ENCODE results near the gene SDK2.

Gene SDK2

GRCh38 chr17:73632513-73632912, 11.7 kb downstream of the SDK2 start:
- no peak for DNase-seq

- no peak for DNase-seq
Observed at GRCh38 chr17:73630965-73631595, 13.2 kb downstream of the SDK2 start.

DNA sequence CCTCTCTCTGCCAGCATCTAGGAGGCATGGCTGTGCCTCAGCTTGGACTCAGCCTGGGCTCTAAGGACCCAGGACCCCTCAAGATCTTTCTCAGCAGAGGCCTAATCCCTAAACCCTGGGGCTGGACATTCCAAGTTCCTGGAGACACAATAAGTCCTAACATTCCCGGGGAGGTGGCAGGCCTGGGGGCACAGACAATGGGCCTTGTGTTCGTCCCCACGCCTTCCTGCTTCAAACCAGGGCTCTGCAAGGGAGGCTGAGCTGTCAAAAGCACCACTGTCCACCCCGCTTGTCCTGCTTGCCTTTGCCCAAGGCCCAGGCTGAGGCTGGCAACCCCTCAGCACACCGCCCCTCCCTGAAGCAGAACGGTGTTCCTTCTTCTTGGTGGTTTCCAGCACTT, 13.7 kb downstream of the SDK2 start:
- DNase-seq = no peak

DNA sequence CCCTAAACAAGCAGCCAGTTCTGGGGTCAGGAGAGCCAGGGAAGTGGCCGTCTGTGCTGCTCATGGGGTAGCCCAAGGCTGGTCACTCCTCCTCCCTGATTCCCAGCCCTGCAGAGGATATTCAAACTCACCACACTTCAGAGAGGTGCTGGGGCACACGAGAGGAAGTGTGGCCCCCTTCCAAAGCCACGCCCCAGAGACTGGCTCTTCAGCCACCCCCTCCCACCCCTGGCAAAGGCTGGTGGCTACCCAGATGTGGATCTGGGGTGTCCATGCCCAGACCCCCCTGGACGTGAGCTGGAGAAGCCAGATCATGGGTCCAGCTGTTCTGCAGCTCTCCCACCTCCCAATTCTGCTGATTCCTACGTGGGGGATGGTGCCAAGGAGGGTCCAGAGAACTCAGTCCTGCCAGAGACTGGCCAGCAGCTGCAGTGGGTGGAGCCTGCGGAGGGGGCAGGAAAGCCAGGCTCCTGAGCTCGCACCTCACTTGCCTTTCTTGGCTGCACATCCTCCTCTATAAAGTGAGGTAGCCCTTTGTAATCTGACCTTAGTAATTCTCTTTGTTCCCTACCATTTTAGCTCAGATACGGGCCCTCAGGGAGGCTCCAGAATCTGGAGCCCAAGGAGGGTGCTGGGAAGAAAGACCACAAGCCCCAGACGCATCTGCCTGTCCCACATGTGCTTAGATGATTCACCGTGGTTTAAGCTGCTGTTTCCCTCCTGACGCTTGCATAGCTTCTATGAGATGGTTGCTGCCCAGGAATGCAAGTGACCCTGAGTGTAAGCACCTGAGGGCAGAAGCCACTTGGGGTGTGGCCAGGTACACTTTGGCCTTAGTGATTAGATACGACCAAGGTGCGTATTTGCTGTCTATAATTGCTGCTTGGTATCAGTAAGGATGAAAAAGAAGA, 15.3 kb downstream of the SDK2 start:
- no peak for DNase-seq

DNA sequence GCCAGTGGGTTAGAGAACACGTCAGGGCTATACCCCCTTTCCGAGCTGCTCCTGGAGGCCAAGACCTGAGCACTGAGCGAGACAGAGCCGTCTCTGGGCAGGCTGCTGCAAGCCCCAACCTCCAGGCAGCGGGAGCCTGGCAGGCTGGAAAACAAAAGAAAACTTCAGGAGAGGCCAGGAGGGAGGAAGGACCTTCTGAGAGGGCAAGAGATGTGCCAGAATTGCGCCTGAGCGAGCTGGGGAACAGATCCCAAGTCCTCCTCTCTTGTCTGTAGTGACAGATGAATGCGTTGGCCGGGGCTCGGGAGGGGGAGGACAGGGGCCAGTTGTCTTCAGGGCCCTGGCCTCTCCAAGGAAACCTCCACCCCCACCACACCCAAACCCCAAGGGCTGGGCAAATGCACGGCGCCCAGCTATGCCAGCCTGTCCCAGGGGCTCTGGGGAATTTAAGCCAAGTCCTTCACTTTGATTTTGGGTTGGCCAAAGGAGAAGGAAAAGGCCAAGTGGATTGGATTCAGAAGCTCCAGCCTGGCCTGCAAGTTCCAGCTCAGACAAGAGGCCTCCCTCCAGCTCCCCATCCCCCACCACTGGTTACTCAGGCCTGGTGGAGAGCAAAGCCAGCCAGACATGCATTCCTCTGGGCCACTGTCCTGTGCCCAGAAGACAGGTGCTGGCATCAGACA, 18.1 kb downstream of the SDK2 start:
- DNase-seq = no peak

DNA sequence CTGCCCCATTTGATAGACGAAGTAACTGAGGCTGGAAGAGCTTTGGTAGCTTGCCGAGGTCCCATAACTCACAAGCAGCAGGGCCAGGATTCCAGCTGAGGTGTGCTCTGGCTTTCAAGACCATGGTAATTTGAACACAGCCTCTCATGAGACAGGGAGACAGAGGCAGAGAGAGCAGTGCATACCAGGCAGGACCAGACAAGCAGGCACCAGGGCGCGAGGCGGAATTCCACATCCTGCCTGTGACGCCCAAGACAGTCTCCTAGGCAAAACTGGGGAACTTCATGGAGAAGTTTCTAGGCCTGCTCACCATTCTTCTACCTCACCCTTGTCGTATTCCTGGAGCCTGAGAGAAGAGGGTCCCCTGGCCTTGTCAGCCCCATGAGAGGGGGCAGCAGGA, 19.2 kb downstream of the SDK2 start:
- DNase-seq = no peak

- no peak for DNase-seq
Observed at GRCh38 chr17:73624496-73624988, 19.7 kb downstream of the SDK2 start.

DNA sequence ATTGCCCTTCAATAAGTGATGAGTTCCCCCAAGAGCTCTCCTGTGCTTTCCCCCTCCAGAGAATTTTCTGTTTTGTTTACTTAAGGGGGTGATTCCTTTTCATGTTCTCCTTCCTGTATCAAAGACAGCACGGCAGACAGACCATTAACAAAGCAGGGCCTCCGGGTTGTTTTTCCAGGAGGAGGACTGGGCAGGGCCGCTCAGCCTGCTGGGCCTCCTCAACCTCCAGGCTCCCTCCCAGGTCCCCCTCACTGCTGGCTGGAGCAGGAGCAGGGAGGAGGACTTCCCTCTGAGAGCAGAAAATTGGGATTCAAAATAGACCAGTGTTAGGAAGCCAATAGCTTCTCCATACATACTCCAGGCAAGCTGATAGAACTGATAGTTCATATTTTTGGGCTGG, 20.4 kb downstream of the SDK2 start:
- DNase-seq = no peak

DNA sequence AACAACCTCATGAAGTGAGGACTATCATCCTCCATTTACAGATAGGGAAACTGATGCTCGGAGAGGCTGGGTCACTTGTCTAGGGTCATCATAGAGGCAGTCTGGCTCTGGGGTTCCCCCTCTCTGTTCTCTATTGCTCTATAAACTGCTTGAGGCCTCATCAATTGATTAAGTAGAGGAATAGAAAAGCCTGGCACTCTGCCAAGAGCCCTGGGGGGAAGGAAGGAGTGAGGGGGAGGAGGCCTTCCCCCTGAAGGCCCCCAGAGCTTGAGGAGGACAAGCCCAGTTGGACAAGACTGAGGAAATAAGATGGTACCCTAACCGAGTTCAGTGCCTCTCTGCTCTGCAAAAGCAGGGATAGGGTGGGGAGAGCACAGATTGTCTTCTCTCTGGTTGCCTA, 21.0 kb downstream of the SDK2 start:
- DNase-seq = no peak

DNA sequence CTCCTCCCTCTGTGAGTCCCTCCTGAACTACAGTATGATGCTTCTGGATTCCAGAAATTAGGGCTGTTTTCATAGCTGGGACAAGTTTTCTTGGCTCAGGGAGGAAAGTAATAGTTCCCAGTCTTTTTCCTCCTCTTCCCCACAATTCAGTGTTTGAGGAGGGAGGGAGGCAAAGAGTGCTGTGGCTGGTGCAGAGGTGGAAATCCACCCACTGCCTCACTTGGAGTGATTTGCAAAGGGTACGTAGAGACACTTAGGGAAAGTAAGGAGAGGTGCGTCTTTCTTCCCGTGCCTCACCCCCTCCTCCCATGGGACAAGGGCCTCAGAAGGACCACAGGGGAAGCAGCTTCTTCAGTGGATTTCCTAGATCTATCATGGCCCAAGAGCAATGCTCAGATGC, 21.9 kb downstream of the SDK2 start:
- no peak for DNase-seq

- DNase-seq = no peak
Observed at GRCh38 chr17:73621685-73622084, 22.6 kb downstream of the SDK2 start.

- DNase-seq = no peak
Observed at GRCh38 chr17:73620414-73620813, 23.8 kb downstream of the SDK2 start.

GRCh38 chr17:73617501-73617900, 26.7 kb downstream of the SDK2 start:
- no peak for DNase-seq

DNA sequence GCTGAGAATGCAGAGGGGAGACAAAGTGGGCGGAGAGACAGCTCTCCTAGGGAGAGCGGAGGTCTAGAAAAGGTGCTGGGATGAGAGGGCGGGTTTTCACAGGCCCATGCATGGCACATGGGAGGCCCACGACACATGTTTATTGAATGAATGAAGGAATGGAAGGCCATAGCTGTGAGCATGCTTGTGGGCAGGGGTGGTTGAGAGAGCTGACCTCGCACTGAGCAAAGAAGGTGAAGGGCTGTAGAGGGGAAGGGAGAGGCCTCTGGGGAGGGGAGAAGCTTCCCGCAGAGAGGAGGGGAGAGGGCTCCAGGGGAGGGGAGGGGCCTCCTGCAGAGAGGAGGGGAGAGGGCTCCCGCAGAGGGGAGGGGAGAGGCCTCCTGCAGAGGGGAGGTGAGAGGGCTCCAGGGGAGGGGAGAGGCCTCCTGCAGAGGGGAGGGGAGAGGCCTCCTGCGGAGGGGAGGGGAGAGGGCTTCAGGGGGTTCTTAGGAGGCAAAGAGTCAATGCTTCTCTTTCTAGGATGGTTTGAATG, 27.3 kb downstream of the SDK2 start:
- DNase-seq = no peak

- DNase-seq = no peak
Observed at GRCh38 chr17:73616120-73616872, 27.9 kb downstream of the SDK2 start.

- no peak for DNase-seq
Observed at GRCh38 chr17:73614256-73614655, 30.0 kb downstream of the SDK2 start.

DNA sequence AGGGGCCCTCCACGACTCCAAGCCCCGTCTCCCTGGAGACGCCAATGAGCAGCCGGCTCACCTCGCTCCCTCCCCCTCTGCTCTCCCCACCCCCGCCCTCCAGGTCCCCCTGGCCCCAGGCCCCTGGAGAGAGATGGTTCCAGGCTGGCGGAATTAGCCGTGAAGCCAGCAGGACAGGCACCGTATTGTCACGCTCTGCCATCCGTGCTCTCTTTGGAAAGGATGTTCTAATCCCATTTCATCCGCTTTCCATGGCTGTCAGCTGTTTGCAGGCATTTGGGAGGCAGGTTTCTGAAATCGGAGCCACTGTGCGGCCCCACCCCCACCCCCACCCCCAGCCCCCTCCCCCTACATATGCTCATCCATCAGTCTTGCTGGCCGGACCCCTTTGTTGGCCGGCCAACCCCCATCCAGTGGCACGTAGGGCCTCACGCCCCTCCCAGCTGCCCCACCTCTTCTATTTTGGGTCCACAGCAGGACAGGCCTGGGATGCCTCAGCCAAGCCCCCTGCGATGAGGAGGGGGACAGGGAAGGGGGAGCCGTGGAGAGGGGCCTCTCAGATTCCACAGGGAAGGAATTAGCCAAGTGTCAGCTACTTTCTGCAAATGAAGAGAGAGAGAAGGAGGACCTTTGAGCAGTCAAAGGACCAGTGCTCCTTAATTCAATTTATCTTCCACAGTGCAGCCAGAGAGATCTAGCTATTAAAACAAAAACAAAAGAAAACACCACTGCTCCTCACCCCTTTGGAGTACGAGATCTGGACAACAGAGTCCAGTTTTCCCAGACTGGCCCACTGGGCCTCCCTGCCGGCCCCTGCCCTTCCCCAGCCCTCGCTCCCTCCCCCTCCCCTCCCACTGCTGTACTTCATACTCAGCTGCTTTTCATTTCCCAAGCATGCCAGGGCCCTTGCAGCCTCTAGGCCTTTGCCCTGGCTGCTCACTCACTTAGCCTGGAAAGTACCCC, 30.7 kb downstream of the SDK2 start:
- DNase-seq = no peak

DNA sequence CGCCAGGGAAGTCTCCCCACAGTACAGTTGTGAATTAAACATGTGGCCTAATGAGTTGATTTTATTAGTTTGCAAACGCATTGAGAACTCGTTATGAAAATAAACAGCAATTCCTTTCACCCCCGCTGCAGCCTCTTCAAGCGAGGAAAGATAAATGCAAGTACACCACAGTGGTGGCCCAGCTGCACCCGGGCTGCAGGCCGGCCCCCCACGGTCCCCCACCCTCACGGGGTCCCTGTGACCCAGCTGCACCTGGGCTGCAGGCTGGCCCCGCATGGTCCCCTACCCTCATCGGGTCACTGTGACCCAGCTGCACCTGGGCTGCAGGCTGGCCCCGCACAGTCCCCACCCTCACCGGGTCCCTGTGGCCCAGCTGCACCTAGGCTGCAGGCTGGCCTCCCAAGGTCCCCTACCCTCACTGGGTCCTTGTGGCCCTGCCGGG, 32.2 kb downstream of the SDK2 start:
- DNase-seq = no peak

DNA sequence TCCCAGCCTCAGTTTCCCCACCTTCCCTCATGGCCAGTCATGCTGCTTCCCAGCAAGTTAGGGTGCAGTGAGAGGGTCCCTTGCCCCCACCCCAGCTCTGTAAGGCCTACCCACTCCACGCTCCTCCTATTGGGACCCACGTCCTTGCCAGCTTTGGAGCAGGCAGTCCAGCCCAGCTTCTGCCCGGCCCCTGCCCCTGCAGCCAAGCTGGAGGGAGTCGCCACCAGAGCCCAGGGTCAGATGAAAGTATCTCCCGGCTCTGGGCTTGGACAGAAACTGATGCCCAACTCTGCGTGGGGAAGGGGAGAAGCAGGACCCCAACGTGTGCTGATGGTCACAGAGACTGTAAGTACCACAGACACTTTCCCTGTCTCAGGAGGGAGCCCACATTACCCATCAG, 32.6 kb downstream of the SDK2 start:
- DNase-seq = no peak

DNA sequence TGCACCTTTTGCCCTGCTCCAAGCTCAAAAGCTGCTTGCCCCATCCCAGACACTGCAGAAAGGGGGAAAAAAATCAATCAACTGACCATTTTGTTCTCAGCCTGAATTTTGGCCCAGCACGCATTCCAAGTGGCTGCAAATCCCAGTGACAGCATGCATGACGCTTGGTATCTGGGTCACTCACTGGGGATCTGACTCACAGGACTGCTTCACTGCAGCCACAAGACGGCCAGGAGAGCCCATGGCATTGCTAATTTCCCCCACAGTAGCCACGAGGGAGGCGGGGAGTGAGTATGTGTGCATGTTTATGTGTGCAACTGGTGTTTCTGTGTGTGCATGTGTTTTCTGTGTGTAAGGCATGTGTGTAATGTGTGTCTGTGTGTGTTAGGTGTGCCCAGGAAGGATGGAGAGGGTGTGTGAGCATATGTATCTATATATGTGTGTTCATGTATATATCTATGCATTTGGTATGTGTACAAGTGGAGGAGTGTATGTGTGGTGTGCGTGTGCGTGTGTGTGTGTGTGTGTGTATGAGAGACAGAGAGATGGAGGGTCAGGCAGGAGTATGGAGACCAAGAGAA, 33.8 kb downstream of the SDK2 start:
- DNase-seq = no peak

GRCh38 chr17:73609758-73610157, 34.5 kb downstream of the SDK2 start:
- DNase-seq = no peak

All from CD4-positive, alpha-beta T cell treated with Interleukin-17A for 1 hour (primary cell).